ENCODE results near the gene REG1A.

The REG1A gene

DNA sequence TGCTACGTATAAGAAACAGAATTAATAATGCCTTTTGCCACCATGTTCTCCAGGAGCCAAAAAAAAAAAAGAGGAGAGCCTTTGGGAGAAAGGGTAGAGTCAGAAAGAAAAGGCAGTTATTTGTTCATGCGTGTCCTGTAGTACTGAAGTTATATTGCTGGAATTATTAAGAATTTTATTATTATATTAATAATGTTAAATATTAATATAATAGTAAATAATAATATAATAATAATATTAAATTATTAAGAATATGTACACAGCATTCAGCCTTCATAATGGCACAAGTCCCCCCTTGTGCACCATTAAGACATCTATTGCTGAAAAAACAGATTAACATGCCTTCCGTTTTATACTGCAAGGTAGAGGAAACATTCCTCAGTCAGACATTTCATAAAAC is 8.1 kb downstream of the REG1A start:
- DNase-seq: no peak

DNA sequence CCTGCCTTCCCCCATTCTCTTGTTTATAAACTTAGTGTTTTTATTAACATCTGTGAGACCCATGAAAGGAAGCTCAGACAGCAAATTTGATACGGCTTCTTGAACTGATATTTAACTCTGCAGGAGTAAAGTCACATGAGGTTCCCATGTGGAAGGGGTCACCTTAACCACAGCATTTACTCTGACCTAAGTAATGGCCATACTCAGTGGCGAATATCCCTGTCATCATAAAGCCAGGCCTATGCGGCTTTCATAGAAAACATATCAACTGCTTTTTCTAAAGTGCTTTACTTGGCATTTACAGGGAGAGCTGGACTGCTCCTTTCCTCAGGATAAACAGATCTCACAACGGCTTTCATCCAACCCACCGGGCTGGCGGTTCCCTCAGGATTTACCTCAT is 9.0 kb downstream of the REG1A start:
- no peak for DNase-seq

DNA sequence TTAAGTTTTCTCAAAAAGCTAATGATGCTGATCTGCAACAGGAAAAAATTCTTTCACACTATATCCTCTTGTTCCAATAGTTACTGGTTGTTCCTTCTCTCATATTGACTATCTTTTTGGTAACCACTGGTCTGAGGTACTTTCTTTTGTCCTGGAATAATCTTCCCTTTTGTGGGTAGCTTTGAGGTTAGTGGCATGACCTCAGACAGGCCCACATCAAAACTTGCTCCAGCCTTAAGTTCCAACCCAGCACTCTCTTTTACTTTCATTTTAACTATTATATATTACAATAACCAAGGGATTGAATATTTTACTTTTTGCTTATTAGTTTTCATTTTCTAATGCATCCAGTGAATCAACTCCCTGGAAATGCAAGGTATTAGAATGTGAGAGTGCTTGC is 9.5 kb downstream of the REG1A start:
- DNase-seq: no peak

DNA sequence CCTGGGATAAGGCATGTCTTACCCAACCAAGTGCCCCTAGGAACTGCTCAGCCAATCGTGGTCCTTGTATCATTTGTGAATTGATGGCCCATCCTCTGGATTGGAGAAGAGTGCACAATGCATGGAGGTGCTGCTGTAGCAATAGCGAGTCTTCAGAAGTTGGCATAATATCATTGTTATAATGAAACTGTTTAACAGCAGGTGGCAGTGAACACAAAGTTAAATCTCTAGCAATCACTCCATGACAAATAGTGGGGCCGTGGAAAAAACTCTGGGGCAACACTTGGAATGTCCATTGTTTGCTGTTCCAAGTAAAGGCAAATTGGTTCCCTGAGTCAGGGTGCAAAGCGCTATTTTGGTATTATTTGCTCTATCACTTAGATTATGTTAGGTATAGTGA is 11.4 kb downstream of the REG1A start:
- DNase-seq: no peak

DNA sequence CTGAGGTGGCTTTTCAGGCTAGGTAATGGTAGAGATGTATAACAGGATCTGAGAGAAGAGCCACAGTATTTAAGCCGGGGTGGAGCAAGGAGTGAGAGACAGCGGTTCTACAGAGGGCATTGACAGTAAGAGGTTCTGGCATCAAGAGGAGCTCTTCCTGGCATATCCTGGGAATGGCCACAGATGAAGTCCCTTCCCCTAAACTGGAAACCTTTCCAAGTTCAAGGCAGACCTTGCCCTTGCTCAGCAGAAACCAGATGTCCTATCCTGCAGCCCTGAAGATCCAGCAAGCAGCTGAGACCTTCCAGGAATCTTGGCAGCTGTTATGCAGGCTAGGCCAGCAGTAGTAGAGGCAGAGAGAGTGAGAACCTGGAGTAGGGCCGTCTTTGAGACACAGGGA is 18.1 kb downstream of the REG1A start:
- no peak for DNase-seq

DNA sequence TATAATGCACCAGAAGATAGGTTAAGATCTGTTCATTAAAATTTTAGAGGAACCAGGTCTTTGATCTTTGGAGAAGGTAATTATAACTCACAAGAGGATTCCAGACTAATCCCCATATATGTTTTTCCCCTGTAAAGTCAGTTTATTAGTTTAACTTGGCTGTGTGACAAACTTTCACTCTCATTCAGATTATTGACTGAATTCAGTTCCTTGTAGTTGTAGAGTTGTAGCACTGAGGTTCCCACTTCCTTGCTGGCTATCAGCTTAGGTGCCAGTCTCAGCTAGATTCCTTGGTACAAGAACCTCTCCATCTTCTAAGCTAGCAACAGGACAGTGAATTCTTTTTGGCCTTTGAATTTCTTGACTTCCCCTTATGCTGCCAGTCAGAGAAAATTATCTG is 19.1 kb downstream of the REG1A start:
- DNase-seq: no peak

DNA sequence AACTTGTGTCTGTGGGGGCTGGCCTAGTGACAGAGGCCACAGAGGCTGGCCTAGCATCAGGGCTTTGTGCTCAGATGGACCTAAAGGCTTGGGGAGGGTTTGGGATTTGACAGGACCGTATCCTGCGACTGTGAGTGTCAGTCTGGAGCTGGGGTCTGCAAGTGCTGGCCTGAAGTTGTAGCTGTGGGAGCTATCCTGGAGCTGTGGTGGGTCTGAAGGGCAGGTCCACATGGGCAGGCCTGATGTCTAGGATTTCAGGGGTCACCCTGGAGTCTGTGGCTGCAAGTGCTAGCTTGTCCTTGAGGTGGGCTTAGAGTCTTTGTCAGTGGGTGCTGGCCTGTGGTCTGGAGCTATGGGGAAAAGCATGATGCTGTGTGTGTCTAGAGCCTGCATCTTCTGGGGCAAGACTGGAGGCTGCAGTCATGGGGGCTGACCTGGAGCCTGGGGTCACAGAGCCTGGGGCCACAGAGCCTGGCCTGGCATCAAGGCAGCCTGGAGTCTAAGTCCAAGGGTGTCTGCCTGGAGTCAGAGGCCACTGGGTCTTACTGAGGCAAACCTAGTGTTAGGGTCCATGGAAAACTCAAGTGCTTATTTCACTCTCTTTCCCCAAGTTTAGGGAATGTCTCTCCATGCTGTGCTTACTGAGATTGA is 35.7 kb downstream of the REG1A start:
- no peak for DNase-seq

DNA sequence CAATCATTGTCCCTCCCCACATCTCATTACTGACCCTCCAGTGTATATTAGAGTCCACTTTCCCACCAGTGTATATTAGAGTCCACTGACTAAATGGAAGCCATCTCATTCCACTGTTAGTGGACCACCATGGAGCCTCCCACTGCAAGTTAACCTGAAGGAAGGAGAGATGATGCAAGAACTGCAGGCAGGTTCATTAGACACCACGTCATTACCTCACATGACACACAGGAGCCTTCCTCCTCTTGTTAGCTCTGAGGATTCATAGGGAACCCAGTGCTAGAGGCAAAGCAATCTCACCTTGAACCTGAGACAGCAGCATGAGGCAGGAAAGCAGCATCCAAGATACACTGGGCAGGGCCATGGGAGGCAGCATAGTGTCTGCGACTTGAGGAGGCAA is 38.7 kb downstream of the REG1A start:
- DNase-seq: no peak

DNA sequence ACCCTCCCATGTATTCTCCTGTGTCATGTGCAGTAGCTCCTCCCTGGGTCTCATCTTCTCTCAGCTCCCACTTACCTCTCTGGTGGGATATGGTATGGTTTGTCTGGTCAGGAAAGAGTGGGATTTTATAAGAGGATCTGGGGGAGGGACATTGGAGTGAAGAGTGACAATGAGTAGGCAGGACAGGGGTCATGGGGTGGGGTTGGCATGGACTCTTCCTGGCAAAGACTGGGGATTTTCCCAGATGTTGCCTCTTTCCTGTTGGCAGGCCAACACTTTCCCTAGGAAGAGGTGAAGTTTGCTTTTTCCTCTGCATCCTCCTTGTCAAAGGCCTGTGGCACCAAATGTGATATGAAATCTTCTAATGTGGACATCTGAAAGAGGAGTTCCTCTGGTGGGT is 39.4 kb downstream of the REG1A start, which contains the start of gene REG3A:
REG3A (minus strand) TSS at position 101 of the 400 bp plus-strand sequence. CDS start 348 bp downstream, outside the sequence.
- DNase-seq: no peak

DNA sequence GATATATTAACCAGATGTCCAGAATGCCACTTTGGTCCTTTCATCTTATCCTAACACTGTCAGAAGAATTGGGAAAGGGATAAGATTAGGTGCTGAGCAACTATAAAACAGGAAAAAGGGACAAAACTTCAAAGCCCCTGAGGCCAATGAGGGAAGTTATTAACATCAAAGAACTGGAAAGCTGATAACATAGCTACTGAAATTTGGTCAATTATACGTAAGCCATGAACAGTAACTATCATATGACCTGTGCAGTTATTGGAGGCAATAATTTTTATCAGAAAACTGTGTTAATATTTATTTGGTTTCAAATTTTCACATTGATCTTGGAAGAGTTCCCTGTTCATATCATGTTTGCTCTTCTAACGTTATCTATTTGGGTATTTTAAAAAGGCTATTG is 41.8 kb downstream of the REG1A start:
- no peak for DNase-seq

DNA sequence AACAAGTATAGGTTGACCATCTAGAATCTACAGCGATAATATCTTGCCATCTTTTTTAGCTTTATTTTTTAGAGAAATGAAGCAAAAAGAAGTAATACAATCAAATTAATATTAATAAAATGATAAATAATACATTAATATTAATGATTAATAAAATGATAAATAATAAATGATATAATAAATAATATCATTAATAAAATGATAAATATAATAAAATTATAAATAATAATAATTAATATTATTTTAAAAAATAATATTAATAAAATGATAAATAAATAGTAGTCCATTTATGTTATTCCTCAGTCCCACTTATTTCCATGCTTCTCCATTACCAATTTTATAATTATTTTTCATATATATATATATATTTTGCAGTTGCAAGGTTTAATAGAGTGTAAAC is 42.5 kb downstream of the REG1A start:
- no peak for DNase-seq

DNA sequence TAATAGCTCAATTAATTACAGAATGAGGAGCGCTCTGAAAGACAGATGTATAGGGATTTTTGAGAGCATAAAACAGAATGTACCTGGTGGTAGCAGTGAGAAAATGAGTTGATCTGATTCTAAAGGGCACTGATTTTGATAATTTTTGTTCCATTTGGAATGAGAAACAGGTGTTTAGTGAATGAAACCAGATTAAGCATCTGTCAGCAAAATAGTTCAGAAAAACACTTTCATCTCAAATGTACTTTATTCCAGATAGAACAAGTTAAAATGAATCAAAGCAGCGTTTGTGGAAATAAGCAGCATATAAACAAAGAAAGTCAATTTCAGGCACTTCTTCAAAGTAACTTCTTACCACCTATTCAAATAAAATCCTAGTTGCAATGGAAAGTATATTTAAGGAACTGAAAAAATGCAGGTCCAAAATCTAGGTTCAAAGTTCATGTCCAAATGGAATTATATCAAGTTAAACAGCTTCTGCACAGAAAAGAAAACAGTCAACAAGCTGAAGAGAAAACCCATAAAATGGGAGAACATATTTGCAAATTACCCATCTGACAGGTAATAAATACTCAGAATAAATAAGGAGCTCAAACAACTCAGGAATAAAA is 51.2 kb downstream of the REG1A start:
- DNase-seq: no peak

All from activated CD4-positive, alpha-beta T cell treated with anti-CD3 and anti-CD28 coated beads, Interleukin-2, amount 50 U/mL, for 4 hours (primary cell).